GM06990 (cell line): ENCODE data around the gene GRM8.

Experiments
- DNase-seq: peaks from one replicate; pipeline ENCODE4 v3.0.0-alpha.2; 2011; ENCODE audit not compliant: insufficient read length; ENCODE audit errors: extremely low read depth
- H3K27me3 ChIP-seq: replicated peaks from 2 replicates; pipeline ENCODE4 v1.6.0; 2011; ENCODE audit warnings: low read length; ENCODE audit not compliant: control insufficient read depth, insufficient read depth
- H3K36me3 ChIP-seq: 2 replicates; pipeline ENCODE4 v1.5.1; 2011; ENCODE audit warnings: low read length; ENCODE audit not compliant: control insufficient read depth, insufficient read depth
- H3K4me3 ChIP-seq: replicated peaks from 2 replicates; pipeline ENCODE4 v1.5.1; 2011; ENCODE audit warnings: low read depth, mild to moderate bottlenecking, control low read depth, low read length
- CTCF ChIP-seq: IDR thresholded peaks from 2 replicates; pipeline ENCODE4 v1.5.1; 2011; ENCODE audit warnings: low read length, control low read depth, mild to moderate bottlenecking, inconsistent platforms; ENCODE audit not compliant: insufficient read depth, poor library complexity, severe bottlenecking

GRM8 gene

GRCh38 chr7:127040042-127040441, 212.7 kb downstream of the GRM8 start:
- no peak for DNase-seq
- no peaks in the 10 kb centered on the region for H3K27me3 ChIP-seq
- H3K36me3 ChIP-seq, result no peaks in the 10 kb centered on the region
- TF ChIP-seq CTCF, result no peak
- H3K4me3 ChIP-seq, result no peak overlapping the region

GRCh38 chr7:127039541-127039940, 213.2 kb downstream of the GRM8 start:
- TF ChIP-seq CTCF, result no peak
- no peaks in the 10 kb centered on the region for H3K27me3 ChIP-seq
- no peak for DNase-seq
- no peak overlapping the region for H3K4me3 ChIP-seq
- no peaks in the 10 kb centered on the region for H3K36me3 ChIP-seq

- TF ChIP-seq CTCF, result no peak
- H3K4me3 ChIP-seq, result no peak overlapping the region
- no peaks in the 10 kb centered on the region for H3K36me3 ChIP-seq
- H3K27me3 ChIP-seq, result no peaks in the 10 kb centered on the region
- no peak for DNase-seq
Observed at GRCh38 chr7:127035203-127035849, 217.4 kb downstream of the GRM8 start.

- no peaks in the 10 kb centered on the region for H3K36me3 ChIP-seq
- no peak overlapping the region for H3K4me3 ChIP-seq
- no peaks in the 10 kb centered on the region for H3K27me3 ChIP-seq
- no peak for DNase-seq
- no peak for TF ChIP-seq CTCF
Observed at GRCh38 chr7:127034186-127034806, 218.4 kb downstream of the GRM8 start.

GRCh38 chr7:127029823-127030222, 222.9 kb downstream of the GRM8 start:
- no peak overlapping the region for H3K4me3 ChIP-seq
- H3K36me3 ChIP-seq, result no peaks in the 10 kb centered on the region
- no peak for TF ChIP-seq CTCF
- H3K27me3 ChIP-seq, result no peaks in the 10 kb centered on the region
- no peak for DNase-seq

- TF ChIP-seq CTCF, result no peak
- Histone ChIP-seq H3K36me3 (no peaks in the 10 kb centered on the region), H3K4me3 (no peak overlapping the region), H3K27me3 (no peaks in the 10 kb centered on the region)
- DNase-seq, result no peak
Observed at GRCh38 chr7:127021857-127022256, 230.9 kb downstream of the GRM8 start.
